IMR-90 (cell line): ENCODE results near the gene KLHL42. TPM values are rescaled to one million over a fixed set of nuclear protein-coding genes. Genes with fewer than 3 reads are reported as not detected.

Source experiments
- ATAC-seq: fragments of 200-7000 bp; cut with Tn5 transposase; 2 replicates; pipeline ENCODE4 v1.9.1; 2020; ENCODE audit warnings: low read depth, mild to moderate bottlenecking, moderate library complexity
- BruUV-seq: library from RNA; stranded (reverse); fragments of 400-500 nt; replicated peaks from 2 replicates; lab custom pipeline; 2021; lab: Mats Ljungman, UMichigan
- CTCF ChIA-PET: fragments of 300-600 bp; formaldehyde crosslinking; extraction: SDS; loops from one replicate; lab custom pipeline; 2021; ENCODE audit warnings: antibody characterized with exemption; lab: Yijun Ruan, JAX
- POLR2A ChIA-PET: fragments of 300-600 bp; sonication (Branson Sonifier 250); formaldehyde crosslinking; loops from one replicate; lab custom pipeline; 2022; ENCODE audit warnings: antibody characterized with exemption; ENCODE audit not compliant: unreplicated experiment; lab: Charles Lee
- DNase-seq: peaks from one replicate; pipeline ENCODE4 v3.0.0; 2013
- H2AFZ ChIP-seq: replicated peaks from 2 replicates; pipeline ENCODE3; 2013; ENCODE audit warnings: low read length, mild to moderate bottlenecking; ENCODE audit not compliant: poor library complexity
- H2AK5ac ChIP-seq: 2 replicates; pipeline ENCODE4 v1.6.1; 2013; ENCODE audit warnings: low read depth, low read length, inconsistent platforms
- H2AK9ac ChIP-seq: replicated peaks from 2 replicates; pipeline ENCODE3; 2013; ENCODE audit warnings: mild to moderate bottlenecking, low read depth, low read length, moderate library complexity; ENCODE audit not compliant: poor library complexity
- H2BK120ac ChIP-seq: 2 replicates; pipeline ENCODE4 v1.6.1; 2013; ENCODE audit warnings: low read depth, low read length, inconsistent platforms
- H2BK15ac ChIP-seq: 3 replicates; pipeline ENCODE4 v1.6.1; 2013; ENCODE audit warnings: low read depth, low read length, inconsistent platforms
- H2BK20ac ChIP-seq: 2 replicates; pipeline ENCODE4 v1.6.1; 2013; ENCODE audit warnings: low read depth, mild to moderate bottlenecking, inconsistent platforms, low read length, moderate library complexity
- H2BK5ac ChIP-seq: 2 replicates; pipeline ENCODE4 v1.6.1; 2013; ENCODE audit warnings: mild to moderate bottlenecking, low read depth, low read length, inconsistent platforms; ENCODE audit not compliant: poor library complexity, severe bottlenecking
- H3K14ac ChIP-seq: replicated peaks from 2 replicates; pipeline ENCODE4 v1.6.1; 2013; ENCODE audit warnings: low read depth, low read length, inconsistent platforms
- H3K18ac ChIP-seq: 2 replicates; pipeline ENCODE4 v1.6.1; 2013; ENCODE audit warnings: low read depth, low read length, control low read depth
- H3K23ac ChIP-seq: 2 replicates; pipeline ENCODE4 v1.6.1; 2013; ENCODE audit warnings: low read depth, low read length, inconsistent platforms
- H3K27ac ChIP-seq: 2 replicates; pipeline ENCODE4 v1.5.1; 2013; ENCODE audit warnings: mild to moderate bottlenecking, control low read depth, low read length; ENCODE audit not compliant: insufficient read depth
- H3K27me3 ChIP-seq: 2 replicates; pipeline ENCODE4 v1.6.1; 2013; ENCODE audit warnings: low read length; ENCODE audit not compliant: control insufficient read depth, insufficient read depth
- H3K36me3 ChIP-seq: 2 replicates; pipeline ENCODE4 v1.6.1; 2013; ENCODE audit warnings: low read length, mixed read lengths; ENCODE audit not compliant: control insufficient read depth, insufficient read depth
- H3K4ac ChIP-seq: 2 replicates; pipeline ENCODE4 v1.6.1; 2013; ENCODE audit warnings: low read depth, low read length, inconsistent platforms
- H3K4me1 ChIP-seq: 2 replicates; pipeline ENCODE4 v1.6.1; 2013; ENCODE audit warnings: low read length, mixed read lengths; ENCODE audit not compliant: control insufficient read depth, insufficient read depth
- H3K4me2 ChIP-seq: 2 replicates; pipeline ENCODE4 v1.6.1; 2013; ENCODE audit warnings: low read depth, mild to moderate bottlenecking, control low read depth, low read length, moderate library complexity
- H3K4me3 ChIP-seq: 2 replicates; pipeline ENCODE4 v1.5.1; 2013; ENCODE audit warnings: low read depth, mild to moderate bottlenecking, control low read depth, low read length, moderate library complexity; ENCODE audit not compliant: insufficient read depth
- H3K56ac ChIP-seq: 2 replicates; pipeline ENCODE4 v1.6.1; 2013; ENCODE audit warnings: low read length, inconsistent platforms; ENCODE audit not compliant: insufficient read depth; ENCODE audit errors: extremely low read depth
- H3K79me1 ChIP-seq, 2 experiments: 2 replicates each; pipeline ENCODE4 v1.6.1; 2013; ENCODE audit warnings: low read length in 2 of 2, inconsistent platforms in 1 of 2, low read depth in 1 of 2
- H3K9ac ChIP-seq: 2 replicates; pipeline ENCODE4 v1.6.1; 2013; ENCODE audit warnings: low read depth, low read length, control low read depth
- H3K9me1 ChIP-seq: 2 replicates; pipeline ENCODE4 v1.6.1; 2013; ENCODE audit warnings: low read length, inconsistent platforms; ENCODE audit not compliant: insufficient read depth
- H3K9me3 ChIP-seq: 2 replicates; pipeline ENCODE4 v1.6.1; 2013; ENCODE audit warnings: low read length; ENCODE audit not compliant: control insufficient read depth, insufficient read depth
- H4K20me1 ChIP-seq: 2 replicates; pipeline ENCODE4 v1.6.1; 2013; ENCODE audit warnings: low read length, inconsistent platforms; ENCODE audit not compliant: insufficient read depth
- H4K5ac ChIP-seq: 2 replicates; pipeline ENCODE4 v1.6.1; 2013; ENCODE audit warnings: mild to moderate bottlenecking, low read depth, low read length, control low read depth
- H4K8ac ChIP-seq, 2 experiments: 2 replicates each; pipeline ENCODE4 v1.6.1; 2013; ENCODE audit warnings: low read depth in 2 of 2, low read length in 2 of 2, control low read depth in 1 of 2, inconsistent platforms in 1 of 2
- H4K91ac ChIP-seq: 2 replicates; pipeline ENCODE4 v1.6.1; 2013; ENCODE audit warnings: low read depth, low read length, inconsistent platforms; ENCODE audit not compliant: insufficient read depth
- RCOR1 ChIP-seq: IDR thresholded peaks from 2 replicates; pipeline ENCODE4 v1.6.1; 2012; ENCODE audit warnings: mild to moderate bottlenecking, low read length, improper control_type of control experiment; ENCODE audit not compliant: insufficient replicate concordance
- WGBS, 2 experiments: methylation state at CpG; one replicate each; pipeline versions ENCODE4 v1.1.5 to v1.1.7; 2013; ENCODE audit warnings: missing lambda C conversion rate in 2 of 2; ENCODE audit not compliant: insufficient read length in 1 of 2; ENCODE audit errors: extremely low coverage in 2 of 2; 5-methylcytosine and 5-hydroxymethylcytosine counted together
- dilution Hi-C: fragments of 300-500 bp; cut with HindIII; formaldehyde crosslinking; loops from one replicate; pipeline ENCODE4 v1.14.3; 2018; ENCODE audit warnings: low sequenced_read_pairs; ENCODE audit not compliant: unreplicated experiment
- in situ Hi-C: fragments of 300-500 bp; cut with MboI; formaldehyde crosslinking; loops from 3 replicates; pipeline ENCODE4 v1.14.3; 2019; ENCODE audit warnings: low sequenced_read_pairs, inconsistent platforms, mixed read lengths
- intact Hi-C: fragments of 100-400 bp; cut with micrococcal nuclease; formaldehyde crosslinking; loops from 2 replicates; pipeline ENCODE4 v1.10.0; 2022
- polyA plus RNA-seq, 3 experiments: library from polyadenylated mRNA; depleted of rRNA; stranded (reverse); fragments of >200 nt; gene quantifications; 2 replicates each; pipeline ENCODE4 v1.2.3, GENCODE V29; 2012; ENCODE audit warnings: low replicate concordance in 1 of 3
- total RNA-seq: library from RNA; depleted of rRNA; stranded (reverse); fragments of >200 nt; gene quantifications from 2 replicates; pipeline ENCODE4 v1.2.3, GENCODE V29; 2012

Gene KLHL42
- total and polyA plus RNA-seq, 2 of the 4 experiments (the other 2 are of a cell fraction), result 16.7 to 28.3 TPM

DNA sequence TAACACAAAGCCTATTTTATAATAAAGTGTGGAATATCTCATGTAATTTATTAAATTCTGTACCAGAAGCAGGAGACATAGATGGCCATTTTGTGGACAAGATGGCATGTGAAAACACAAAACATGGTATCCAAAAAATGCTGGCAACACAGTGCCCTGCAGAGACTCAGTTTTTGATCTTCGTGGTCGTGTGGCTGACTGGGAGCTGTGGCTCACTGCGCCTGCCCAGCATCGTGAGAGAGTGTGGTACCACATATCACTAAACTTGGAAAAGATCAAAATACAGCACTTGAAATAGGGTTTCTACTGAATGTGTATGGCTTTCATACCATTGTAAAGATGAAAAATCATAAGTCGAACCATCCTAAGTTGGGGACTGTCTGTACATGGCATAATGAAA lies 43.0 kb downstream of the KLHL42 start:
- dilution Hi-C loops (no loop called here), intact Hi-C loops (loop anchor here (5.0 kb wide), 1 partner anchor 91 kb away; no protein-coding TSS in a partner anchor), in situ Hi-C loops (no loop called here)
- Histone ChIP-seq H2BK15ac (no peak overlapping the region), H2BK5ac (no peak overlapping the region), H4K20me1 (0 out of 2 replicates have a peak, but pooled peaks cover 3% of the 10 kb centered on the region), H3K36me3 (no peaks in the 10 kb centered on the region), H2AK9ac (no peak overlapping the region), H3K23ac (no peak overlapping the region), H3K27ac (no peak overlapping the region), H3K4me3 (no peak overlapping the region), H4K8ac (no peak overlapping the region), H3K4me2 (no peak overlapping the region), H3K4me1 (peaks cover 9% of the 10 kb centered on the region), H4K91ac (no peak overlapping the region), H2AK5ac (peak overlapping the region; percentile 61), H2BK120ac (no peak overlapping the region), H3K9me1 (no peaks in the 10 kb centered on the region), H3K56ac (no peak overlapping the region), H2AFZ (no peak overlapping the region), H3K4ac (peak overlapping the region; percentile 20; the same call in 1 of the 2 replicates), H4K5ac (no peak overlapping the region), H2BK20ac (no peak overlapping the region; the same call in 1 of the 2 replicates), H3K79me1 (no peaks in the 10 kb centered on the region), H3K9ac (no peak overlapping the region), H3K18ac (no peak overlapping the region), H3K27me3 (no peaks in the 10 kb centered on the region), H3K9me3 (no peaks in the 10 kb centered on the region), H3K14ac (no peak overlapping the region)
- DNase-seq, result no peak
- POLR2A ChIA-PET, result no interaction called here
- no peak for TF ChIP-seq RCOR1
- ATAC-seq, result no peak
- WGBS, 2 experiments, result no CpG with 5 or more reads among the region's 5 CpGs
- no TSS peak for BruUV-seq
- CTCF ChIA-PET, result interaction anchor here (0.8 kb wide), 1 partner anchor 90 kb away, joined by 3 read pairs; no protein-coding TSS in a partner anchor
